ENCODE results near the gene AANAT.
A peak's percentile ranks its signal among the peaks of the same experiment; 100 is the strongest.

Gene AANAT

GRCh38 chr17:76501018-76501826 is 33.8 kb downstream of the AANAT start, which contains the start of gene RHBDF2 (continued):
- TF ChIP-seq ZBTB6 (tag by site-specific recombination; IDR thresholded peaks at IDR 0.05) (no peak), HOXD13 (CRISPR knock-in tag; IDR thresholded peaks at IDR 0.05; ENCODE audit: borderline replicate concordance) (no peak), ZNF664 (tag by site-specific recombination; IDR thresholded peaks at IDR 0.05) (no peak), KLF7 (tag by site-specific recombination; IDR thresholded peaks at IDR 0.05; ENCODE audit: borderline replicate concordance) (no peak; the same call in 1 of the 2 replicates), ZNF514 (tag by site-specific recombination; IDR thresholded peaks at IDR 0.05) (no peak), ZBTB44 (tag by site-specific recombination; IDR thresholded peaks at IDR 0.05) (peak; percentile 49; the same call in 1 of the 2 replicates), ZNF16 (tag by site-specific recombination; IDR thresholded peaks at IDR 0.05; ENCODE audit: low read depth) (no peak), ZNF626 (tag by site-specific recombination; IDR thresholded peaks at IDR 0.05) (no peak), YY1 (tag by site-specific recombination; IDR thresholded peaks at IDR 0.05) (no peak), ZNF416 (tag by site-specific recombination; IDR thresholded peaks at IDR 0.05) (no peak), ZNF239 (tag by site-specific recombination; IDR thresholded peaks at IDR 0.05) (no peak), ZBTB21 (tag by site-specific recombination; IDR thresholded peaks at IDR 0.05) (peak; percentile 50), ZNF292 (tag by site-specific recombination; IDR thresholded peaks at IDR 0.05; ENCODE audit: borderline replicate concordance, low read depth) (no peak), PRDM1 (tag by site-specific recombination; IDR thresholded peaks at IDR 0.05) (peak; percentile 79), GLI2 (tag by site-specific recombination; IDR thresholded peaks at IDR 0.05; ENCODE audit: borderline replicate concordance, low read depth) (no peak), ZNF121 (tag by site-specific recombination; IDR thresholded peaks at IDR 0.05) (no peak), ZNF548 (tag by site-specific recombination; IDR thresholded peaks at IDR 0.05) (no peak), ZNF112 (tag by site-specific recombination; IDR thresholded peaks at IDR 0.05) (no peak), YY2 (tag by site-specific recombination; IDR thresholded peaks at IDR 0.05) (no peak), ZNF221 (tag by site-specific recombination; IDR thresholded peaks at IDR 0.05; ENCODE audit: borderline replicate concordance) (no peak), KLF1 (tag by site-specific recombination; IDR thresholded peaks at IDR 0.05) (peak; percentile 89), CTCF (tag by site-specific recombination; IDR thresholded peaks at IDR 0.05) (no peak), BCL11B (tag by site-specific recombination; IDR thresholded peaks at IDR 0.05; ENCODE audit: low read depth) (0 out of 2 replicates have a peak, but pooled peaks have one; percentile 9), REPIN1 (tag by site-specific recombination; IDR thresholded peaks at IDR 0.05; ENCODE audit: low read depth) (no peak)
- TF ChIP-seq, protein P1, sequence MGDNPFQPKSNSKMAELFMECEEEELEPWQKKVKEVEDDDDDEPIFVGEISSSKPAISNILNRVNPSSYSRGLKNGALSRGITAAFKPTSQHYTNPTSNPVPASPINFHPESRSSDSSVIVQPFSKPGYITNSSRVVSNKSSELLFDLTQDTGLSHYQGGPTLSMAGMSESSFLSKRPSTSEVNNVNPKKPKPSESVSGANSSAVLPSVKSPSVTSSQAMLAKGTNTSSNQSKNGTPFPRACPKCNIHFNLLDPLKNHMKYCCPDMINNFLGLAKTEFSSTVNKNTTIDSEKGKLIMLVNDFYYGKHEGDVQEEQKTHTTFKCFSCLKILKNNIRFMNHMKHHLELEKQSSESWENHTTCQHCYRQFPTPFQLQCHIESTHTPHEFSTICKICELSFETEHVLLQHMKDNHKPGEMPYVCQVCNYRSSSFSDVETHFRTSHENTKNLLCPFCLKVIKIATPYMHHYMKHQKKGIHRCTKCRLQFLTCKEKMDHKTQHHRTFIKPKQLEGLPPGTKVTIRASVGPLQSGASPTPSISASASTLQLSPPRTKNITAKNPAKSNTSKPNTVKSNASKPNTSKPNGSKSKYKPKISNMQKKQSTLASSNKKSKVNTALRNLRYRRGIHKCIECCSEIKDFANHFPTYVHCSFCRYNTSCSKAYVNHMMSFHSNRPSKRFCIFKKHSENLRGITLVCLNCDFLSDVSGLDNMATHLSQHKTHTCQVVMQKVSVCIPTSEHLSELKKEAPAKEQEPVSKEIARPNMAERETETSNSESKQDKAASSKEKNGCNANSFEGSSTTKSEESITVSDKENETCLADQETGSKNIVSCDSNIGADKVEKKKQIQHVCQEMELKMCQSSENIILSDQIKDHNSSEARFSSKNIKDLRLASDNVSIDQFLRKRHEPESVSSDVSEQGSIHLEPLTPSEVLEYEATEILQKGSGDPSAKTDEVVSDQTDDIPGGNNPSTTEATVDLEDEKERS (tag by site-specific recombination; IDR thresholded peaks at IDR 0.05) = no peak
- TF ChIP-seq, protein P2, sequence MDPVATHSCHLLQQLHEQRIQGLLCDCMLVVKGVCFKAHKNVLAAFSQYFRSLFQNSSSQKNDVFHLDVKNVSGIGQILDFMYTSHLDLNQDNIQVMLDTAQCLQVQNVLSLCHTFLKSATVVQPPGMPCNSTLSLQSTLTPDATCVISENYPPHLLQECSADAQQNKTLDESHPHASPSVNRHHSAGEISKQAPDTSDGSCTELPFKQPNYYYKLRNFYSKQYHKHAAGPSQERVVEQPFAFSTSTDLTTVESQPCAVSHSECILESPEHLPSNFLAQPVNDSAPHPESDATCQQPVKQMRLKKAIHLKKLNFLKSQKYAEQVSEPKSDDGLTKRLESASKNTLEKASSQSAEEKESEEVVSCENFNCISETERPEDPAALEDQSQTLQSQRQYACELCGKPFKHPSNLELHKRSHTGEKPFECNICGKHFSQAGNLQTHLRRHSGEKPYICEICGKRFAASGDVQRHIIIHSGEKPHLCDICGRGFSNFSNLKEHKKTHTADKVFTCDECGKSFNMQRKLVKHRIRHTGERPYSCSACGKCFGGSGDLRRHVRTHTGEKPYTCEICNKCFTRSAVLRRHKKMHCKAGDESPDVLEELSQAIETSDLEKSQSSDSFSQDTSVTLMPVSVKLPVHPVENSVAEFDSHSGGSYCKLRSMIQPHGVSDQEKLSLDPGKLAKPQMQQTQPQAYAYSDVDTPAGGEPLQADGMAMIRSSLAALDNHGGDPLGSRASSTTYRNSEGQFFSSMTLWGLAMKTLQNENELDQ (tag by site-specific recombination; IDR thresholded peaks at IDR 0.05; ENCODE audit: low read depth) = no peak
- TF ChIP-seq, protein P3, sequence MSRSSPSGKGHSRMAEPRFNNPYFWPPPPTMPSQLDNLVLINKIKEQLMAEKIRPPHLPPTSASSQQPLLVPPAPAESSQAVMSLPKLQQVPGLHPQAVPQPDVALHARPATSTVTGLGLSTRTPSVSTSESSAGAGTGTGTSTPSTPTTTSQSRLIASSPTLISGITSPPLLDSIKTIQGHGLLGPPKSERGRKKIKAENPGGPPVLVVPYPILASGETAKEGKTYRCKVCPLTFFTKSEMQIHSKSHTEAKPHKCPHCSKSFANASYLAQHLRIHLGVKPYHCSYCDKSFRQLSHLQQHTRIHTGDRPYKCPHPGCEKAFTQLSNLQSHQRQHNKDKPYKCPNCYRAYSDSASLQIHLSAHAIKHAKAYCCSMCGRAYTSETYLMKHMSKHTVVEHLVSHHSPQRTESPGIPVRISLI (tag by site-specific recombination; IDR thresholded peaks at IDR 0.05) = no peak

Data from HEK293 (cell line).